Heart left ventricle (tissue), 16 donors: ENCODE measurements around the gene DGKG. TPM values are rescaled to one million over a fixed set of nuclear protein-coding genes. Genes with fewer than 3 reads are reported as not detected.

ENCODE experiments used
- ATAC-seq, 4 donors: fragments of 200-7000 bp; cut with Tn5 transposase; one replicate each; pipeline ENCODE4 v1.9.1; 2020 to 2022; ENCODE audit warnings: moderate library complexity in 4 of 4, mild to moderate bottlenecking in 3 of 4, moderate number of reproducible peaks in 1 of 4
- DNase-seq, 5 donors: peaks; one replicate each; pipeline ENCODE4 v3.0.0-alpha.2; 2020
- H3K27ac ChIP-seq, 12 donors: fragments of 200-600 bp; sonication (generic) in 4 of 12; one replicate each; pipeline versions ENCODE4 v1.5.0 to v1.8.0; 2016 to 2022; ENCODE audit warnings: mild to moderate bottlenecking in 2 of 12
- H3K27me3 ChIP-seq, 9 donors: fragments of 200-600 bp; sonication (generic) in 2 of 9; one replicate each; pipeline versions ENCODE4 v1.5.1 to v1.8.0; 2016 to 2022; ENCODE audit warnings: mild to moderate bottlenecking in 3 of 9
- H3K36me3 ChIP-seq, 9 donors: fragments of 200-600 bp; sonication (generic) in 2 of 9; one replicate each; pipeline versions ENCODE4 v1.5.0 to v1.8.0; 2018 to 2022; ENCODE audit warnings: mild to moderate bottlenecking in 2 of 9
- H3K4me1 ChIP-seq, 12 donors: fragments of 200-600 bp; sonication (generic) in 4 of 12; one replicate each; pipeline versions ENCODE4 v1.5.0 to v1.8.0; 2016 to 2022; ENCODE audit warnings: mild to moderate bottlenecking in 3 of 12
- H3K4me3 ChIP-seq, 12 donors: fragments of 200-600 bp; sonication (generic) in 4 of 12; one replicate each; pipeline versions ENCODE4 v1.5.0 to v1.8.0; 2017 to 2022; ENCODE audit warnings: mild to moderate bottlenecking in 9 of 12, moderate library complexity in 4 of 12
- H3K9me3 ChIP-seq, 12 donors: fragments of 200-600 bp; sonication (generic) in 4 of 12; one replicate each; pipeline versions ENCODE4 v1.5.0 to v1.8.0; 2016 to 2022; ENCODE audit warnings: mild to moderate bottlenecking in 1 of 12
- CTCF ChIP-seq, 12 donors: fragments of 200-600 bp; sonication (generic) in 4 of 12; IDR thresholded peaks; one replicate each; pipeline versions ENCODE4 v1.5.0 to v1.8.0; 2018 to 2022; ENCODE audit warnings: antibody characterized with exemption in 12 of 12, mild to moderate bottlenecking in 5 of 12
- POLR2A ChIP-seq, 2 donors: fragments of 450-650 bp; IDR thresholded peaks; one replicate each; pipeline ENCODE4 v1.6.1; 2017; ENCODE audit warnings: antibody characterized with exemption in 2 of 2, mild to moderate bottlenecking in 2 of 2, moderate library complexity in 2 of 2
- WGBS, 4 donors: extraction: QIAGEN DNeasy Blood & Tissue Kit in 2 of 4; methylation state at CpG; one replicate each; pipeline versions ENCODE4 v1.1.5 to v1.1.7; 2013 to 2018; 5-methylcytosine and 5-hydroxymethylcytosine counted together
- intact Hi-C, 10 donors: fragments of 100-400 bp; cut with DNase I; formaldehyde crosslinking; loops; one replicate each; pipeline versions ENCODE4 v1.11.1 to v1.14.2; 2022
- polyA plus RNA-seq, 2 donors: library from polyadenylated mRNA; stranded (reverse); fragments of 200-250 nt; gene quantifications; one replicate each; pipeline ENCODE4 v1.2.3, GENCODE V29; 2013
- total RNA-seq, 9 donors: library from RNA; depleted of rRNA in 2 of 9; stranded (reverse); fragments of >200 nt in 2 of 9; fragmentation: NEBNext Ultra II Directional in 3 of 9; extraction: Animal tissue kit (Norgen Biotek cat#: 25700) in 3 of 9; gene quantifications; one replicate each; pipeline versions ENCODE4 v1.1.0 to v1.2.4, GENCODE V29; 2016 to 2023
- donor health status: ischemic (EF 13 %, LVEDD 7.1; RV severe dilation, severe dysfunction).
- donor health status: healthy with polysubstance abuse.
- donor health status: DM: no; HTN: yes; CAD: no.
- donor health status: DM: no; HTN: no; CAD: no.
- donor health status: ischemic (EF 25% LVEDD 6.9; RV normal size, moderate dysfunction).
- donor health status: ischemic (EF 25% LVEDD 5.7; RV mildly dilated, moderate dysfunction).
- donor health status: healthy.
- donor health status: DM: yes; HTN: yes; CAD: no.
- donor health status: ischemic (EF 35%, LVEDD 5.7; RV mildly dilated, moderate dysfunction).
- donor health status: nonischemic (EF 11% LVEDD 7.7; RV severe dilation, severe dysfunction).
- donor health status: DM: yes; HTN: yes; CAD: no.
- donor health status: PGD.
- donor health status: ischemic (EF 29% LVEDD 5.4; RV normal size, mild dysfunction).
- donor health status: nonischemic (EF 23%, LVEDD 6.1; RV moderate dilation, normal function).

Gene DGKG
- total and polyA plus RNA-seq, 11 donors: 9.0 to 59.3 (median 32.0) TPM

- intact Hi-C loops: loop anchor here in 3 of 10 donors (5.0 to 10.0 kb wide), 4 partner anchors 39 to 77 kb away; no protein-coding TSS in a partner anchor
- peaks cover 0 to 21% (median 12%) of the 10 kb centered on the region in 12 donors for H3K4me1 ChIP-seq
- ATAC-seq (no peak), DNase-seq (no peak)
- no peak overlapping the region for H3K4me3 ChIP-seq
- no peaks in the 10 kb centered on the region for H3K9me3 ChIP-seq
- no peak for TF ChIP-seq POLR2A (IDR thresholded peaks at IDR 0.05)
- no peak for TF ChIP-seq CTCF (IDR thresholded peaks at IDR 0.05)
- no peaks in the 10 kb centered on the region for H3K36me3 ChIP-seq
- WGBS, 4 donors: 56 to 74% (median 68%) methylated on average over 3 of the region's 3 CpGs
- peaks cover 0 to 15% (median 0%) of the 10 kb centered on the region in 9 donors for H3K27me3 ChIP-seq
- H3K27ac ChIP-seq: no peak overlapping the region
Observed at GRCh38 chr3:186368176-186368575, 6.1 kb upstream of the DGKG start.

- Histone ChIP-seq H3K9me3 (no peaks in the 10 kb centered on the region), H3K4me3 (no peak overlapping the region), H3K27ac (no peak overlapping the region), H3K27me3 (peaks cover 0 to 20% (median 0%) of the 10 kb centered on the region in 9 donors), H3K4me1 (peaks cover 0 to 23% (median 13%) of the 10 kb centered on the region in 12 donors), H3K36me3 (no peaks in the 10 kb centered on the region)
- ATAC-seq: no peak
- no peak for DNase-seq
- WGBS, 4 donors: 83 to 93% (median 86%) methylated on average over 8 of the region's 8 CpGs
- TF ChIP-seq CTCF (IDR thresholded peaks at IDR 0.05) (no peak), POLR2A (IDR thresholded peaks at IDR 0.05) (no peak)
- intact Hi-C loops: loop anchor here in 3 of 10 donors (2.0 to 10.0 kb wide), 5 partner anchors 15 to 77 kb away; no protein-coding TSS in a partner anchor
Observed at GRCh38 chr3:186367631-186368030, 5.6 kb upstream of the DGKG start.

DNA sequence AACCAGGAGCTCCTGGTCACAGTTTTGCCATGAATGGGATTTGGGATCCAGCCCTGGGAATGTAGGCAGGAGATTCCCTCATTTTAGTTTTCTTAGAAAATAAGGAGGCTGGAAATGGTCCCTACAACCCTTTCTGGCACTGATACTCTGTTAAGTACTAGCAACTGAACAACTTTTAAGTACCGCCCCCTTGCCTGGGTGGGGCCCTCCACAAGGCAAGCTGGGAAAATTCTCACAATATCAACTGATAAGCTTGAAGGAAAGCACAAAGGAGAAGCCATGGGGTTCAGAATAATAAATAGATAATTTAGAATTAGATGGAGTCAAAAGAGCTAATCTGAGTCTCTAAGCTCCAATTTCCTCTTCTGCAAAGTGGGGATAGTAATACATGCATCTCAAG, 4.2 kb upstream of the DGKG start:
- H3K27ac ChIP-seq: peak overlapping the region; percentile 53 to 89 (median 78)
- H3K4me1 ChIP-seq: peaks cover 0 to 24% (median 17%) of the 10 kb centered on the region in 12 donors
- H3K36me3 ChIP-seq: no peaks in the 10 kb centered on the region
- intact Hi-C loops: loop anchor here in 3 of 10 donors (2.0 to 10.0 kb wide), 5 partner anchors 17 to 79 kb away; no protein-coding TSS in a partner anchor
- ATAC-seq (no peak), DNase-seq (no peak)
- H3K27me3 ChIP-seq: peaks cover 0 to 34% (median 4%) of the 10 kb centered on the region in 9 donors
- no peak overlapping the region for H3K4me3 ChIP-seq
- TF ChIP-seq POLR2A (IDR thresholded peaks at IDR 0.05) (no peak), CTCF (IDR thresholded peaks at IDR 0.05) (no peak)
- no peaks in the 10 kb centered on the region for H3K9me3 ChIP-seq
- 38 to 62% (median 52%) methylated on average over 1 of the region's 1 CpG for WGBS, 4 donors

DNA sequence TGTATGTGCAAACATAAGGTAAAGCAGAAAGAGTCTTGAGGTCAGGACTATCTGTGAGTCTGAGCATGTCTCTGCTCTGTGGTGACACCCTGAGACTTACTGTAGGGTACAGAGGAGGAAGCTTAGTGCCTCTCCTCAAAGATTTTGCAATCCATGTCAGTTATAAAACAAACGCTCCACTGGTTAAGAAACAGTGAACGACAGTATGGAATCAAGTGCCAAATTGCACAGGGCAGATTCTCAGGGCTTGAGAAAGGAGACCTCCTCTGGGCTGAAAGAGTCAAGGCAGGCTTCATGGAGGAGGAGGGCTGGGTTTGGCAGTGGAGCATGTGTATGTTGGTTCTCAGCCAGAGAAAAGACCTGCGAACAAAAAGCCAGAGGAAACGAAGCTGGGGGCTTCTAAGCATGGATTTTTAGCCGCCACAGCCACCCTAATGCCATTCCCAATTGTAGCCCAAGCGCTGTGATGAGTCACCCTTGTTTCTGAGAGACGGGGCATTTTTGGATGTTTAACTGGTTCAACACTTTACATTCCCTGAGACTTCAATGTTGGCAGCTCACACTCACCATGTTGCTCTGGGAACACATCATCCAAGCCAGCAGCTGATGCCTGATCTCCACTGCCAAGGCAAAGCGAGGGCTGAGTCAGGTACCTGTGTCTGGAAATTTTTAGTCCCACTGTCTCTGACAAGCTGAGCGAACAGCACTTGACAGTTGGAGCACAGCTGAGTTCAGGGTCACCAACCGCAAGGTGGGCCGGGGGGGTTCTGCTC, 3.4 kb upstream of the DGKG start:
- Histone ChIP-seq H3K9me3 (no peaks in the 10 kb centered on the region), H3K27me3 (peaks cover 0 to 40% (median 4%) of the 10 kb centered on the region in 9 donors), H3K4me3 (no peak overlapping the region), H3K27ac (peak overlapping the region; percentile 55 to 89 (median 78)), H3K4me1 (peaks cover 0 to 24% (median 17%) of the 10 kb centered on the region in 12 donors), H3K36me3 (no peaks in the 10 kb centered on the region)
- ATAC-seq: peak; percentile 82 to 83 (median 82)
- TF ChIP-seq POLR2A (IDR thresholded peaks at IDR 0.05) (no peak), CTCF (IDR thresholded peaks at IDR 0.05) (no peak)
- DNase-seq: peak; percentile 57 to 87 (median 69)
- WGBS, 4 donors: 45 to 62% (median 52%) methylated on average over 11 of the region's 11 CpGs
- intact Hi-C loops: loop anchor here in 4 of 10 donors (1.0 to 10.0 kb wide), 5 partner anchors 41 to 79 kb away; no protein-coding TSS in a partner anchor
